ENCODE data around the gene KDM6B. TPM values are rescaled to one million over a fixed set of nuclear protein-coding genes. Genes with fewer than 3 reads are reported as not detected.

KDM6B gene
- total RNA-seq, 1 donor from 2014 or later = 96.3 TPM

- Mint-ChIP-seq H3K36me3 (peaks cover 12% of the 10 kb centered on the region), H3K4me3 (no peak overlapping the region)
- TF ChIP-seq, protein P1, sequence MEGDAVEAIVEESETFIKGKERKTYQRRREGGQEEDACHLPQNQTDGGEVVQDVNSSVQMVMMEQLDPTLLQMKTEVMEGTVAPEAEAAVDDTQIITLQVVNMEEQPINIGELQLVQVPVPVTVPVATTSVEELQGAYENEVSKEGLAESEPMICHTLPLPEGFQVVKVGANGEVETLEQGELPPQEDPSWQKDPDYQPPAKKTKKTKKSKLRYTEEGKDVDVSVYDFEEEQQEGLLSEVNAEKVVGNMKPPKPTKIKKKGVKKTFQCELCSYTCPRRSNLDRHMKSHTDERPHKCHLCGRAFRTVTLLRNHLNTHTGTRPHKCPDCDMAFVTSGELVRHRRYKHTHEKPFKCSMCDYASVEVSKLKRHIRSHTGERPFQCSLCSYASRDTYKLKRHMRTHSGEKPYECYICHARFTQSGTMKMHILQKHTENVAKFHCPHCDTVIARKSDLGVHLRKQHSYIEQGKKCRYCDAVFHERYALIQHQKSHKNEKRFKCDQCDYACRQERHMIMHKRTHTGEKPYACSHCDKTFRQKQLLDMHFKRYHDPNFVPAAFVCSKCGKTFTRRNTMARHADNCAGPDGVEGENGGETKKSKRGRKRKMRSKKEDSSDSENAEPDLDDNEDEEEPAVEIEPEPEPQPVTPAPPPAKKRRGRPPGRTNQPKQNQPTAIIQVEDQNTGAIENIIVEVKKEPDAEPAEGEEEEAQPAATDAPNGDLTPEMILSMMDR (IDR thresholded peaks at IDR 0.05; ENCODE audit: unreplicated experiment) = no peak
Observed at GRCh38 chr17:7880076-7880868, 46.3 kb downstream of the KDM6B start.

GRCh38 chr17:7881276-7882054 is 47.4 kb downstream of the KDM6B start:
- TF ChIP-seq, protein P1 (IDR thresholded peaks at IDR 0.05; ENCODE audit: unreplicated experiment) = no peak
- no peak overlapping the region for H3K27ac Mint-ChIP-seq
- peaks cover 2% of the 10 kb centered on the region for H3K36me3 Mint-ChIP-seq
- peaks cover 3% of the 10 kb centered on the region for H3K4me1 Mint-ChIP-seq
- peak in 1 of 2 experiments; percentile 14 for DNase-seq (ENCODE audit: low spot score in 2 of 2, unreplicated experiment in 2 of 2)
- H3K4me3 Mint-ChIP-seq = no peak overlapping the region
- no peaks in the 10 kb centered on the region for H3K27me3 Mint-ChIP-seq (ENCODE audit: low read depth)
- H3K9me3 Mint-ChIP-seq = no peaks in the 10 kb centered on the region

More at GRCh38 chr17:7880076-7880868, 46.3 kb downstream of the KDM6B start:
- Mint-ChIP-seq H3K9me3 (no peaks in the 10 kb centered on the region), H3K27ac (no peak overlapping the region), H3K4me1 (no peaks in the 10 kb centered on the region), H3K27me3 (ENCODE audit: low read depth) (no peaks in the 10 kb centered on the region)
- no peak for DNase-seq (ENCODE audit: low spot score in 2 of 2, unreplicated experiment in 2 of 2)

DNA sequence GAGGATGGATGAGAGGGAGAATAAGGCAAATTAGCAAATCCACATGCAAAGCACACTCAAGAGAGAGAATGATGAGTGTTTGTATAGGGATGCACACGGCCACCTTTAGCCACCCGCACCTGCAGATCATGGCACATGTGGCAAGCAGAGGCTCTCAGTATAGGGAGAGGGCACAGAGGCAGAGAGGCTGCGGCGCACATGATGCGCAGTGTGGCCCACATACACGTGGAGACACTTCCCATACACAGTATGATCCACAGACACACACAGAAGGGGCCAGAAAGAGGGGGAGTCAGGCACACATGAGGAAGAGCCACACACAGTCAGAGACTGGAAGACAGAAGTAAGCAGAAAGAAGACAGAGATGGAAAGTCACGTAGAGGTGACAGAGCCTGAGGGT is 48.1 kb downstream of the KDM6B start:
- Mint-ChIP-seq H3K9me3 (no peaks in the 10 kb centered on the region), H3K4me3 (no peak overlapping the region), H3K36me3 (no peaks in the 10 kb centered on the region), H3K27me3 (ENCODE audit: low read depth) (no peaks in the 10 kb centered on the region), H3K4me1 (peaks cover 6% of the 10 kb centered on the region), H3K27ac (no peak overlapping the region)
- TF ChIP-seq, protein P1 (IDR thresholded peaks at IDR 0.05; ENCODE audit: unreplicated experiment) = no peak
- DNase-seq (ENCODE audit: low spot score in 2 of 2, unreplicated experiment in 2 of 2) = no peak

- H3K36me3 Mint-ChIP-seq = no peaks in the 10 kb centered on the region
- no peak for DNase-seq (ENCODE audit: low spot score in 2 of 2, unreplicated experiment in 2 of 2)
- H3K4me3 Mint-ChIP-seq = no peak overlapping the region
- TF ChIP-seq, protein P1 (IDR thresholded peaks at IDR 0.05; ENCODE audit: unreplicated experiment) = no peak
- peaks cover 6% of the 10 kb centered on the region for H3K4me1 Mint-ChIP-seq
- H3K9me3 Mint-ChIP-seq = no peaks in the 10 kb centered on the region
- no peaks in the 10 kb centered on the region for H3K27me3 Mint-ChIP-seq (ENCODE audit: low read depth)
- no peak overlapping the region for H3K27ac Mint-ChIP-seq
Observed at GRCh38 chr17:7882629-7883028, 48.6 kb downstream of the KDM6B start.

Other genes with a start within 250 kb of the KDM6B start
- 2.0 to 2.3 TPM (median 2.1 TPM) in 3 replicates for gene SOX15, start 244.1 kb upstream of the KDM6B start, total RNA-seq
- 43.2 to 44.5 TPM (median 43.4 TPM) in 3 replicates for gene FXR2, start 219.3 kb upstream of the KDM6B start, total RNA-seq
- 80.6 to 95.0 TPM (median 87.7 TPM) in 3 replicates for gene SAT2, start 206.4 kb upstream of the KDM6B start, total RNA-seq
- 0.60 to 0.84 TPM (median 0.82 TPM) in 3 replicates for gene SHBG, start 204.1 kb upstream of the KDM6B start, total RNA-seq
- gene ATP1B2, start 183.3 kb upstream of the KDM6B start, total RNA-seq = 9.6 to 10.5 TPM (median 10.2 TPM) in 3 replicates
- 98.8 to 105 TPM (median 101 TPM) in 3 replicates for gene TP53, start 146.7 kb upstream of the KDM6B start, total RNA-seq
- gene WRAP53, start 145.7 kb upstream of the KDM6B start, total RNA-seq = 12.3 to 13.6 TPM (median 13.1 TPM) in 3 replicates
- 27.3 to 28.2 TPM (median 28.1 TPM) in 3 replicates for gene EFNB3, start 129.0 kb upstream of the KDM6B start, total RNA-seq
- 0.18 to 0.64 TPM (median 0.25 TPM) in 3 replicates for gene DNAH2, start 116.5 kb upstream of the KDM6B start, total RNA-seq
- gene TMEM88, start 20.8 kb downstream of the KDM6B start, total RNA-seq = 12.3 to 15.4 TPM (median 15.2 TPM) in 3 replicates
- 63.9 to 67.2 TPM (median 66.4 TPM) in 3 replicates for gene NAA38, start 23.3 kb downstream of the KDM6B start, total RNA-seq
- gene CYB5D1, start 23.8 kb downstream of the KDM6B start, total RNA-seq = 12.5 to 13.0 TPM (median 13.0 TPM) in 3 replicates
- gene CHD3, start 54.6 kb downstream of the KDM6B start, total RNA-seq = 333 to 339 TPM (median 337 TPM) in 3 replicates
- 3.0 to 3.4 TPM (median 3.1 TPM) in 3 replicates for gene RNF227, start 82.1 kb downstream of the KDM6B start, total RNA-seq
- gene KCNAB3, start 95.6 kb downstream of the KDM6B start, total RNA-seq = 18.4 to 18.8 TPM (median 18.5 TPM) in 3 replicates
- 98.7 to 119 TPM (median 111 TPM) in 3 replicates for gene TRAPPC1, start 97.7 kb downstream of the KDM6B start, total RNA-seq
- gene CNTROB, start 98.0 kb downstream of the KDM6B start, total RNA-seq = 49.4 to 51.5 TPM (median 50.0 TPM) in 3 replicates
- gene GUCY2D, start 168.4 kb downstream of the KDM6B start, total RNA-seq = 0.34 to 0.75 TPM (median 0.69 TPM) in 3 replicates
- gene ALOX15B, start 204.8 kb downstream of the KDM6B start, total RNA-seq = 0.09 TPM in 1 of 3 replicates, not detected in the others